Loucy (cell line): Measurements from ENCODE around the gene SMIM29.

Source experiments
- CTCF ChIP-seq: fragments of 200-600 bp; sonication (generic); conservative IDR thresholded peaks from 2 replicates; pipeline ENCODE4 v1.5.1; 2014; ENCODE audit warnings: mild to moderate bottlenecking, antibody characterized with exemption, low read length
- EZH2phosphoT487 ChIP-seq: fragments of 200-600 bp; IDR thresholded peaks from 2 replicates; pipeline ENCODE4 v1.6.1; 2018; ENCODE audit warnings: antibody characterized with exemption, mild to moderate bottlenecking, moderate library complexity, borderline replicate concordance

GRCh38 chr6:34226066-34226465, 22.7 kb downstream of the SMIM29 start:
- no peak for TF ChIP-seq CTCF
- TF ChIP-seq EZH2phosphoT487: no peak
